ENCODE results near the gene METTL21C. TPM values are rescaled to one million over a fixed set of nuclear protein-coding genes. Genes with fewer than 3 reads are reported as not detected.

The METTL21C gene
- total RNA-seq, 1 experiment from 2014 or later = not detected

DNA sequence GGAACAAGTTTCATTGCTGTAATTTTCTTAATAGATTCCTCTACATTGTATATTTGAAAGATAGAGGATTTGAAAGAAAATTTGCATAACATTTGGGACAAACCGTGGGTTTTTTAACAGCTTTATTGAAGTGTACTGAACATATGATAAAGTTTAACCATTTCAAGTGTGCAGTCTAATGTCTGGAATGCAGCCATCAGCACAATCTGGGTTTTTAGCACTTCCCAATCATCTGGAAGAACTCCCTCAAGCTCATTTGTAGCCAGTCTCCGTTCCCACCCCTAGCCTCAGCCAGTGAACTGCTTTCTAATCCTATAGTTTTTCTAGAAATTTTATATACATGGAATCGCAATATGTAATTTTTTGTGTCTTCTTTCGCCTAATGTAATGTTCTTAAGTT is 12.6 kb downstream of the METTL21C start:
- H3K79me2 ChIP-seq (ENCODE audit: low read length) = no peaks in the 10 kb centered on the region
- peaks cover 16% of the 10 kb centered on the region for H3K4me1 ChIP-seq (ENCODE audit: low read length)
- no peak for DNase-seq
- no peaks in the 10 kb centered on the region for H3K27me3 ChIP-seq (ENCODE audit: low read length)
- H3K27ac ChIP-seq (ENCODE audit: low read length) = no peak overlapping the region
- H3K36me3 ChIP-seq (ENCODE audit: insufficient read depth, low read length) = peaks cover 24% of the 10 kb centered on the region
- H3K9me3 ChIP-seq (ENCODE audit: low read length) = no peaks in the 10 kb centered on the region
- H4K20me1 ChIP-seq (ENCODE audit: insufficient read depth, low read depth, low read length) = no peaks in the 10 kb centered on the region
- no peak overlapping the region for H2AFZ ChIP-seq (ENCODE audit: low read length)
- H3K9me2 ChIP-seq (replicated peaks; ENCODE audit: insufficient read depth, low read length) = no peaks in the 10 kb centered on the region
- H3K4me3 ChIP-seq (ENCODE audit: low read length) = no peak overlapping the region
- no peak overlapping the region for H3K4me2 ChIP-seq (ENCODE audit: low read depth, low read length, poor library complexity, severe bottlenecking)
- no peak overlapping the region for H3K9ac ChIP-seq (ENCODE audit: low read length)

DNA sequence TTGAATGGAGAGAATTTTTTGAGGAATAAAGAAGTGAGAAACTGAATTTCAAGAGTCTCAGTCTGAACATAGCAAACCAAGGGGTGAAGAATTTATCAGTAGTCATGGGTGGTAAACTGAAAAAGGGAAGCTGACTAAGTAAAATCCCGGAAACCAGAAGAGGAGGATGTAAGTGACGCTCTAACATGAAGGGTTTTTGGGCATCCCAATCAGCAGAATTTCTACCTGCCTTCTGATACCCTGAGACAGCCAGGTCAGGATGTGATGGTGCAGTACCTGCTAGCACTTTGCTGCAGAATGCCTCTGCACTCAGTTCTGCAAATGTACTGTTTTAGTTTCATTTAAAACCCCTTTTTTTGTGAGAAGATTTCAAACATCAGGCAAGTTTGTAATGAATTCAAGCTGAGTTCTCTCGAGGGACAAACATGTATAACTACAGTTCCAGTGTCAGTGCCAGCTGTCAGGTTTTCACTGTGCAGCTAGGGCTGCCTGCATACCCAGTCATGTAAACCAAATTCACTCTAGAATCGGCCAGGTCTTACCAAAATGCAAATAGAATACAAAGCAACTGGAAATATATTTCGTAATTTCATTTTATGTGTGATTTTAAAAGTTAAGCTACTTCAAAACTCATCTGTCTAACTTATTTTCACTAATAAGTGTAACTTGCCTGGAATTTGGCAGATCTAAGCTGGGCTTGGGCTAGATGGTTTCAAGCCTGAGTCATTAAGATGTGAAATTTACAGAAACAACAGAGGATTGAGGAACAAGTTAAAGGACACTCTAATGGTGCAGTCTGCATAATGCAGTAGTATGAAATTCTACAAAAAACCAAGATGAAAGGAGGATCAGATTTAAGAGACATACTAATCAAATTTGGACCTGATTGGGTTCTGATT is 13.8 kb downstream of the METTL21C start:
- peak; percentile 54 for DNase-seq
- Histone ChIP-seq H4K20me1 (ENCODE audit: insufficient read depth, low read depth, low read length) (no peaks in the 10 kb centered on the region), H3K4me1 (ENCODE audit: low read length) (peaks cover 16% of the 10 kb centered on the region)

DNA sequence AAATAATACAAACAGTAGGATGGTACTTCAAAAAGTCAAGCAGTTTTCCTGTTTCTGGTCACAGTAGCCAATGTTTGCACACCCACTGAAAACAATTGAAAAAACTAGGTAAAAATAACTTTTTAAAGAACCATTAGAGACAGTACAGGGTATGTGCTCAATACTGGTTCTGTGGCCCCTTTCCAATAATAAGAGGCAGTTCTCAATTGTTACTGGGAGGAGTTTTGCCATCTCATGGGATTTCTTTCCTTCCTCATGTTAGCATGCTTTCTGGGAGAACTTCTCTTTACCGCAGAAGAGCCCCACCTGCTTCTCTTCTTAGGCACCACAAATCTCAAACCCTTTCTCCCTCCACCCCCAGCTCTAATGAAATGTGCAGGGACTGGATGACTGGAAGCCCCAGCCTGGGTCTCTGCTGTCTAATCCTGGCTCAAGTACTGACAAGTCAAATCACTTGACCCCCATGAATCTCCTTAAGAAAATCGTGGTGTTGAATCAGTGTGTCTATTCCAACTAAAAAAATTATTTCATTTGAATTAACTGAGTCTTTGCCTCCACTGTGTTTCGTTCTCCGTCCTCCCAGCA is 14.6 kb downstream of the METTL21C start:
- H3K9me3 ChIP-seq (ENCODE audit: low read length) = no peaks in the 10 kb centered on the region
- H3K9ac ChIP-seq (ENCODE audit: low read length) = no peak overlapping the region
- H3K4me3 ChIP-seq (ENCODE audit: low read length) = no peak overlapping the region
- no peaks in the 10 kb centered on the region for H4K20me1 ChIP-seq (ENCODE audit: insufficient read depth, low read depth, low read length)
- no peaks in the 10 kb centered on the region for H3K79me2 ChIP-seq (ENCODE audit: low read length)
- no peak overlapping the region for H2AFZ ChIP-seq (ENCODE audit: low read length)
- no peaks in the 10 kb centered on the region for H3K27me3 ChIP-seq (ENCODE audit: low read length)
- H3K4me2 ChIP-seq (ENCODE audit: low read depth, low read length, poor library complexity, severe bottlenecking) = no peak overlapping the region
- DNase-seq = no peak
- no peak overlapping the region for H3K27ac ChIP-seq (ENCODE audit: low read length)
- no peaks in the 10 kb centered on the region for H3K9me2 ChIP-seq (replicated peaks; ENCODE audit: insufficient read depth, low read length)
- peaks cover 16% of the 10 kb centered on the region for H3K4me1 ChIP-seq (ENCODE audit: low read length)
- peaks cover 38% of the 10 kb centered on the region for H3K36me3 ChIP-seq (ENCODE audit: insufficient read depth, low read length)

More for the DNA sequence above, 13.8 kb downstream of the METTL21C start:
- H3K9me3 ChIP-seq (ENCODE audit: low read length) = no peaks in the 10 kb centered on the region
- no peaks in the 10 kb centered on the region for H3K9me2 ChIP-seq (replicated peaks; ENCODE audit: insufficient read depth, low read length)
- H3K9ac ChIP-seq (ENCODE audit: low read length) = no peak overlapping the region
- H2AFZ ChIP-seq (ENCODE audit: low read length) = no peak overlapping the region
- no peaks in the 10 kb centered on the region for H3K79me2 ChIP-seq (ENCODE audit: low read length)
- no peak overlapping the region for H3K4me2 ChIP-seq (ENCODE audit: low read depth, low read length, poor library complexity, severe bottlenecking)
- H3K27ac ChIP-seq (ENCODE audit: low read length) = no peak overlapping the region
- no peak overlapping the region for H3K4me3 ChIP-seq (ENCODE audit: low read length)
- H3K27me3 ChIP-seq (ENCODE audit: low read length) = no peaks in the 10 kb centered on the region
- peaks cover 34% of the 10 kb centered on the region for H3K36me3 ChIP-seq (ENCODE audit: insufficient read depth, low read length)

DNA sequence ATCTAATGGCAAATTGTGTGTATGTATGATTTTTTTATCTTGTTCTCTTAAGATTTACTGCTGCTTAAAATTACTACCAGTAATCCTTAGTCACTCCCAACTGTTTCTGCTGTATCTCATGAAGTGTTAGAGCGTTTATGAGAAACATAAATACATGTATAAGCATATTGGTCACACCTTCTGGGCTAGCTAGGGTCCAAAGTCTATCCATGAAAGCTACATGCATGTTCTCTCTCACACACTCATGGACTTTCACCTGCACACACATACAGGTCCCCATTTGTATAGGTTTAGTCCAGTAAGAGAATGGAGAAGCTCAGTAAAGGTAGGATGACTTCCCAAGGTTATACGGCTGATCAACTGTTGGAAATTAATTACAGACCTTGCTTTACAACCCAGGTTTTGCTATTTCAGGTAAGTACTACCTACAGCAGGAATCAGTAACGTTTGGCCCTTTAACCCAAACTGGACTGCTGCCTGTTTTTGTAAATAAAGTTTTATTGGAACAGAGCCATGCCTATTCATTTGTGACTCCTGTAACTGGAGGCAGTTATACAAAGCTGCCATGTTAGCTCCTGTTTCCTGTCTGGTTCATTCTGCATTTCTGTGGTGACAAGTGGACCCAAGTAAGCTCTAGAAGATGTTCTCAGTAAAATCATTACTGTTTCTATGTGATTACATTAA is 15.3 kb downstream of the METTL21C start:
- H3K4me1 ChIP-seq (ENCODE audit: low read length) = peaks cover 16% of the 10 kb centered on the region
- no peak overlapping the region for H3K9ac ChIP-seq (ENCODE audit: low read length)
- no peaks in the 10 kb centered on the region for H3K9me3 ChIP-seq (ENCODE audit: low read length)
- no peaks in the 10 kb centered on the region for H4K20me1 ChIP-seq (ENCODE audit: insufficient read depth, low read depth, low read length)
- no peaks in the 10 kb centered on the region for H3K9me2 ChIP-seq (replicated peaks; ENCODE audit: insufficient read depth, low read length)
- no peak overlapping the region for H3K27ac ChIP-seq (ENCODE audit: low read length)
- no peaks in the 10 kb centered on the region for H3K27me3 ChIP-seq (ENCODE audit: low read length)
- H2AFZ ChIP-seq (ENCODE audit: low read length) = no peak overlapping the region
- no peak overlapping the region for H3K4me3 ChIP-seq (ENCODE audit: low read length)
- no peak for DNase-seq
- no peak overlapping the region for H3K4me2 ChIP-seq (ENCODE audit: low read depth, low read length, poor library complexity, severe bottlenecking)
- no peaks in the 10 kb centered on the region for H3K79me2 ChIP-seq (ENCODE audit: low read length)
- H3K36me3 ChIP-seq (ENCODE audit: insufficient read depth, low read length) = peaks cover 44% of the 10 kb centered on the region

DNA sequence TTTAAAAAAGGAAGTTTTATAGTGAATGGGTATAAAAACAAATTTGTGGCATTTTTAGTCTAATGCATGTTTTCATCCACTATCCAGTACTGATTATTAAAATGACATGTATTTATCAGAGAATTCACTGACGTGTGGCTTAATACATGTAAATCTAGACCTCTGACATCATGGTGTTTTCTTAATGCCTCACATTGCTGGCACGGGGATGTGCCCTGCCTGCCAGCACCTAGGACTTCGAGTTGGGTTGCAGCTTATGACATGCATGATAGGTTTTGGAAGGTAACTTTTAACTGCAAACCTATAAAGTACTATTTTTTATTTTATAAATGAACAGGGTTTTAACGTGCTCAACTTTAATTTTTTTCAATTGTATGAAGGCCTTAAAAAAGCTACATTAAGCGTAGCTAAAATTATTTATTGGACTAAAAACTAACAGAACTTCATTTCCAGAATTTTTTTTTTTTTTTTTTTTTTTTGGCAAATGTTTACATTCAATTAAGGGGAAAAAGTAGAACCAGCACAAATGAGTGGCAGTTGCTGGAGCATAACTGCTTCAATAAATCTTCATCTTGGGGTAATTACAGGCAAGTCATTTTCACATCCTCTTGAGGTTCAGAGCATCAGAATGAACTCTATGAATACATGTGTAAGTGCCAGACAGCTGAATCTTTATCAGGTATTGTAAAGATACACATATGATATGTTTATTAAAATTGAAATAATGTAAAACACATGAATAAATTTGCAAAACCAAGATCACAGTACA is 16.3 kb downstream of the METTL21C start:
- Histone ChIP-seq H4K20me1 (ENCODE audit: insufficient read depth, low read depth, low read length) (no peaks in the 10 kb centered on the region), H2AFZ (ENCODE audit: low read length) (no peak overlapping the region), H3K9ac (ENCODE audit: low read length) (no peak overlapping the region), H3K27ac (ENCODE audit: low read length) (no peak overlapping the region), H3K4me1 (ENCODE audit: low read length) (peaks cover 16% of the 10 kb centered on the region), H3K9me2 (replicated peaks; ENCODE audit: insufficient read depth, low read length) (no peaks in the 10 kb centered on the region), H3K4me3 (ENCODE audit: low read length) (no peak overlapping the region), H3K36me3 (ENCODE audit: insufficient read depth, low read length) (peaks cover 54% of the 10 kb centered on the region), H3K79me2 (ENCODE audit: low read length) (no peaks in the 10 kb centered on the region), H3K9me3 (ENCODE audit: low read length) (no peaks in the 10 kb centered on the region), H3K4me2 (ENCODE audit: low read depth, low read length, poor library complexity, severe bottlenecking) (no peak overlapping the region), H3K27me3 (ENCODE audit: low read length) (no peaks in the 10 kb centered on the region)
- no peak for DNase-seq

DNA sequence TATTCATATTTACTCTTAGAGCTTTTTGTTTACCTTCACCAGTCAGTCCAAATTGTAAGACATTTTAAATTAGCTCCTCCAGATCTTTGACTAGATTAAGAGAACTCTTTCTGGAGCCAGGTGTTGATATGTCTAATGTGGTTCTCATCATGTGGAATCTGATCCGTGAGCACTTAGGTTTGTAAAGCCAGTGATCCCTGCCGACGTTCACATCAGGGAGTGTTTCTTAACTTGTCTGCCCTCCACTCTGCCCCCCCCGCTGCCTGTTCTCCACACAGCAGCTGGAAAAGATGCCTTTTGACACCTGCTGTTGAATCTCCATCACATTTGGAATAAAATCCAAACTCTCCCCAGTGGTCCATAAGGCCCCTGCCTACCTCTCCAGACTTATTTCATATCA is 17.7 kb downstream of the METTL21C start:
- no peaks in the 10 kb centered on the region for H4K20me1 ChIP-seq (ENCODE audit: insufficient read depth, low read depth, low read length)
- H3K9me3 ChIP-seq (ENCODE audit: low read length) = no peaks in the 10 kb centered on the region
- H3K4me1 ChIP-seq (ENCODE audit: low read length) = peaks cover 16% of the 10 kb centered on the region
- H3K27ac ChIP-seq (ENCODE audit: low read length) = no peak overlapping the region
- no peaks in the 10 kb centered on the region for H3K79me2 ChIP-seq (ENCODE audit: low read length)
- H2AFZ ChIP-seq (ENCODE audit: low read length) = no peak overlapping the region
- no peak for DNase-seq
- H3K27me3 ChIP-seq (ENCODE audit: low read length) = no peaks in the 10 kb centered on the region
- H3K36me3 ChIP-seq (ENCODE audit: insufficient read depth, low read length) = peaks cover 61% of the 10 kb centered on the region
- no peak overlapping the region for H3K4me2 ChIP-seq (ENCODE audit: low read depth, low read length, poor library complexity, severe bottlenecking)
- no peak overlapping the region for H3K4me3 ChIP-seq (ENCODE audit: low read length)
- no peak overlapping the region for H3K9ac ChIP-seq (ENCODE audit: low read length)
- no peaks in the 10 kb centered on the region for H3K9me2 ChIP-seq (replicated peaks; ENCODE audit: insufficient read depth, low read length)

DNA sequence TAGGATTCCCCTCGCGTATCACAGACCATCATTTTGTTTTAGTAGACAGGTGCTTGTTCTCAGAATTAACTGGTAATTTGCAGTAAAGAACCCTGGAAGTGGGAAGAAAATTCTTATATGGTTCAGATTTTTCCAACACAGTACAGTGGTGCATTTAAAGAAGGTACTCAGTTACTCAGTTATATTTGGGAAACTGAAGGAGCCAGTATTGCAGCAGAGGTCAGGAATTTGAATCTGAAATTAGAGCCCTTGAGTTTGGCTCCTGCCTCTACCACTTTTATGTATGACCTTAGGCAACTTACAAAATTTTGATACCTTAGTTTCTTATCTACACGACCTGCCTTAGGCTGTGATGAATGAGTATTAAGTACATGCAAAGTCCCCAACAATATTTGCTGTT is 19.7 kb downstream of the METTL21C start:
- Histone ChIP-seq H3K4me1 (ENCODE audit: low read length) (peaks cover 4% of the 10 kb centered on the region), H3K9ac (ENCODE audit: low read length) (no peak overlapping the region), H3K27ac (ENCODE audit: low read length) (no peak overlapping the region), H3K79me2 (ENCODE audit: low read length) (no peaks in the 10 kb centered on the region), H3K4me3 (ENCODE audit: low read length) (no peak overlapping the region), H3K36me3 (ENCODE audit: insufficient read depth, low read length) (peaks cover 61% of the 10 kb centered on the region), H3K9me2 (replicated peaks; ENCODE audit: insufficient read depth, low read length) (no peaks in the 10 kb centered on the region), H3K27me3 (ENCODE audit: low read length) (no peaks in the 10 kb centered on the region), H2AFZ (ENCODE audit: low read length) (no peak overlapping the region), H3K4me2 (ENCODE audit: low read depth, low read length, poor library complexity, severe bottlenecking) (no peak overlapping the region), H3K9me3 (ENCODE audit: low read length) (no peaks in the 10 kb centered on the region), H4K20me1 (ENCODE audit: insufficient read depth, low read depth, low read length) (no peaks in the 10 kb centered on the region)
- no peak for DNase-seq

Data from Karpas-422 (cell line).